ENCODE measurements around the gene TELO2.

Gene TELO2

DNA sequence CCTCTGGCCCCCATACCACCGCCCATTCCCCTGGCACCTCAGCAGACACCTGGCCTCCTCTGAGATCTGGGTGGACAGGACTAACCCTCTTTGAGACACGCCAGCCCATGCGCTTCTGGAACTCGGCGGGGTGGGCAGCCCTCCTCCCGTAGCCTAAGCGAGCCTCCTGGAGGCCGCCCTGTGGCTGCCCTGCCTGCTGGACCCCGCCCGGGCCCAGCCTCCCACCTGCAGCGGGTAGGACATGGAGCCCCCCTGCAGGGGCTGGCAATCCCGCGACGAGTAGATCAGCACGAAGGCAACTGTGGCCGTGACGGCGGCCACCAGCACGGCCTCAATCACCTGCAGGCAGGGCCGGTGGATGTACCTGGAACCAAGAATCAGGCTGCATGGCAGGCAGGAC, 40.6 kb upstream of the TELO2 start:
- Histone ChIP-seq H3K27me3 (ENCODE audit: insufficient read depth, low read length) (no peaks in the 10 kb centered on the region), H3K9me2 (ENCODE audit: low read depth, low read length) (no peaks in the 10 kb centered on the region), H3K4me2 (ENCODE audit: low read length) (no peak overlapping the region), H4K20me1 (ENCODE audit: insufficient read depth, low read length) (no peaks in the 10 kb centered on the region), H3K4me3 (ENCODE audit: low read depth, low read length, poor library complexity, severe bottlenecking) (no peak overlapping the region), H3K4me1 (ENCODE audit: insufficient read depth, low read length, severe bottlenecking) (no peaks in the 10 kb centered on the region), H3K9me3 (ENCODE audit: low read length) (no peaks in the 10 kb centered on the region), H3K27ac (ENCODE audit: low read depth, low read length, poor library complexity, severe bottlenecking) (no peak overlapping the region), H3F3A (ENCODE audit: insufficient read depth, low read length) (no peaks in the 10 kb centered on the region), H3K36me3 (ENCODE audit: insufficient read depth, low read length) (peaks cover 30% of the 10 kb centered on the region), H3K9ac (ENCODE audit: low read length) (no peak overlapping the region), H2AFZ (ENCODE audit: low read length) (no peak overlapping the region), H3K79me2 (ENCODE audit: insufficient read depth, low read length) (no peaks in the 10 kb centered on the region)
- no peak for TF ChIP-seq EZH2 (IDR thresholded peaks at IDR 0.05; ENCODE audit: borderline replicate concordance, low read length)
- TF ChIP-seq, protein P1, sequence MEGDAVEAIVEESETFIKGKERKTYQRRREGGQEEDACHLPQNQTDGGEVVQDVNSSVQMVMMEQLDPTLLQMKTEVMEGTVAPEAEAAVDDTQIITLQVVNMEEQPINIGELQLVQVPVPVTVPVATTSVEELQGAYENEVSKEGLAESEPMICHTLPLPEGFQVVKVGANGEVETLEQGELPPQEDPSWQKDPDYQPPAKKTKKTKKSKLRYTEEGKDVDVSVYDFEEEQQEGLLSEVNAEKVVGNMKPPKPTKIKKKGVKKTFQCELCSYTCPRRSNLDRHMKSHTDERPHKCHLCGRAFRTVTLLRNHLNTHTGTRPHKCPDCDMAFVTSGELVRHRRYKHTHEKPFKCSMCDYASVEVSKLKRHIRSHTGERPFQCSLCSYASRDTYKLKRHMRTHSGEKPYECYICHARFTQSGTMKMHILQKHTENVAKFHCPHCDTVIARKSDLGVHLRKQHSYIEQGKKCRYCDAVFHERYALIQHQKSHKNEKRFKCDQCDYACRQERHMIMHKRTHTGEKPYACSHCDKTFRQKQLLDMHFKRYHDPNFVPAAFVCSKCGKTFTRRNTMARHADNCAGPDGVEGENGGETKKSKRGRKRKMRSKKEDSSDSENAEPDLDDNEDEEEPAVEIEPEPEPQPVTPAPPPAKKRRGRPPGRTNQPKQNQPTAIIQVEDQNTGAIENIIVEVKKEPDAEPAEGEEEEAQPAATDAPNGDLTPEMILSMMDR (IDR thresholded peaks at IDR 0.05; ENCODE audit: low read length), result no peak

DNA sequence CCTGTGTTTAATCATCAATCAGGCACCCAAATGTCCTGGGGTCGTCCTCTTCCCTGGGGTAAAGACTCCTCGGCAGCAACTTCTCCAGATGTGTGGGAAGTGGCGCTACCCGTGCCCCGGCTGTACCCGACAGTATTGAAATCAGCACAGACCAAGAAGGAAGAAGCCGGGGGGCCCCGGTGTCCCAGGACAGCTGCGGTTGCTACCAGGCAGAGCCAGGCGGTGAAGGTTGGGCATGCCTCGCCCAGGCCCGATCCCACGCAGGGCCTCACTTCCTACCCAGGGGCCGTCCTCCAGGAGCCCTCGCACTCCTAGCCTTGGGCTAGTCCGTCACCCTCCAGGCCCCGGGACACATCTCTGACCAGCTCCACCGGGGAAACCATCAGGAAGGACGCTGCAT, 39.8 kb upstream of the TELO2 start:
- Histone ChIP-seq H3F3A (ENCODE audit: insufficient read depth, low read length) (no peaks in the 10 kb centered on the region), H3K27ac (ENCODE audit: low read depth, low read length, poor library complexity, severe bottlenecking) (no peak overlapping the region), H3K4me2 (ENCODE audit: low read length) (no peak overlapping the region), H3K4me1 (ENCODE audit: insufficient read depth, low read length, severe bottlenecking) (no peaks in the 10 kb centered on the region), H2AFZ (ENCODE audit: low read length) (no peak overlapping the region), H3K79me2 (ENCODE audit: insufficient read depth, low read length) (no peaks in the 10 kb centered on the region), H4K20me1 (ENCODE audit: insufficient read depth, low read length) (no peaks in the 10 kb centered on the region), H3K4me3 (ENCODE audit: low read depth, low read length, poor library complexity, severe bottlenecking) (no peak overlapping the region), H3K9me3 (ENCODE audit: low read length) (no peaks in the 10 kb centered on the region), H3K27me3 (ENCODE audit: insufficient read depth, low read length) (no peaks in the 10 kb centered on the region), H3K9ac (ENCODE audit: low read length) (no peak overlapping the region), H3K36me3 (ENCODE audit: insufficient read depth, low read length) (peaks cover 25% of the 10 kb centered on the region; the same call in 1 of the 2 replicates), H3K9me2 (ENCODE audit: low read depth, low read length) (no peaks in the 10 kb centered on the region)
- TF ChIP-seq, protein P1 (IDR thresholded peaks at IDR 0.05; ENCODE audit: low read length), result no peak
- TF ChIP-seq EZH2 (IDR thresholded peaks at IDR 0.05; ENCODE audit: borderline replicate concordance, low read length), result no peak

DNA sequence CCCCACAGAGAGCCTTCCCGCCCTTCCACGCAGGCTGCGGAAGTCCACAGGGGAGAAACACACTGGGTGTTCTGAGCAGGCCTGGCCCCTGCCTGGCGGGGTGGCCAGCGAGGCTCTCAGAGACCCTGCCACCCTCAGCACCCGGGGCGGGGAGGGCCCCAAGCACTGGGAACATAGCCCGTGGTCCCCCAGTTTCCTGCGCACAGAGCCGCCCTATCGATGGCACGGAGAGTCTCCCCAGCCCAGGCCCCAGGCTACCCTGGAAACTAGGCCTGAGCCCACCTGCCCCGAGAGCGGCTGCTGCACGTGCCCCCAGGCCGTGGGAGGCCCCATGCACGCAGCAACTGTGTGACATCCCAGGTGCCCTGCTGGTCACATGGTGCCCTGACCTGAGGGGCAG, 38.6 kb upstream of the TELO2 start:
- no peak overlapping the region for H3K9ac ChIP-seq (ENCODE audit: low read length)
- H3K36me3 ChIP-seq (ENCODE audit: insufficient read depth, low read length), result peaks cover 25% of the 10 kb centered on the region; the same call in 1 of the 2 replicates
- H3K4me3 ChIP-seq (ENCODE audit: low read depth, low read length, poor library complexity, severe bottlenecking), result no peak overlapping the region
- no peaks in the 10 kb centered on the region for H3K27me3 ChIP-seq (ENCODE audit: insufficient read depth, low read length)
- no peak for TF ChIP-seq EZH2 (IDR thresholded peaks at IDR 0.05; ENCODE audit: borderline replicate concordance, low read length)
- TF ChIP-seq, protein P1 (IDR thresholded peaks at IDR 0.05; ENCODE audit: low read length), result no peak
- no peaks in the 10 kb centered on the region for H4K20me1 ChIP-seq (ENCODE audit: insufficient read depth, low read length)
- no peak overlapping the region for H3K27ac ChIP-seq (ENCODE audit: low read depth, low read length, poor library complexity, severe bottlenecking)
- H3K4me2 ChIP-seq (ENCODE audit: low read length), result no peak overlapping the region
- no peaks in the 10 kb centered on the region for H3F3A ChIP-seq (ENCODE audit: insufficient read depth, low read length)
- H3K79me2 ChIP-seq (ENCODE audit: insufficient read depth, low read length), result no peaks in the 10 kb centered on the region
- H3K9me2 ChIP-seq (ENCODE audit: low read depth, low read length), result no peaks in the 10 kb centered on the region
- no peak overlapping the region for H2AFZ ChIP-seq (ENCODE audit: low read length)
- no peaks in the 10 kb centered on the region for H3K9me3 ChIP-seq (ENCODE audit: low read length)
- H3K4me1 ChIP-seq (ENCODE audit: insufficient read depth, low read length, severe bottlenecking), result no peaks in the 10 kb centered on the region
